ENCODE results near the gene CCS. TPM values are rescaled to one million over a fixed set of nuclear protein-coding genes. Genes with fewer than 3 reads are reported as not detected.
A peak's percentile ranks its signal among the peaks of the same experiment; 100 is the strongest.
"Not testable (repeated sequence)": the region's sequence is repeated elsewhere in the genome, so short reads cannot be mapped to it uniquely, and the experiment has no call there.

The CCS gene
- total RNA-seq, result 10 to 100 TPM; 22.6 to 54.2 (median 34.3) TPM
- long read RNA-seq, transcript CCS-205 (7 exons, 1,196 nt), result minor isoform, 5 of 25 reads
- long read RNA-seq, transcript CCS-208 (8 exons, 1,430 nt), result major isoform, 18 of 25 reads
- long read RNA-seq, partial matches to known transcripts, result 0 of 25 reads
- long read RNA-seq, other reads (novel, unspliced or antisense), result 1 of 25 reads

DNA sequence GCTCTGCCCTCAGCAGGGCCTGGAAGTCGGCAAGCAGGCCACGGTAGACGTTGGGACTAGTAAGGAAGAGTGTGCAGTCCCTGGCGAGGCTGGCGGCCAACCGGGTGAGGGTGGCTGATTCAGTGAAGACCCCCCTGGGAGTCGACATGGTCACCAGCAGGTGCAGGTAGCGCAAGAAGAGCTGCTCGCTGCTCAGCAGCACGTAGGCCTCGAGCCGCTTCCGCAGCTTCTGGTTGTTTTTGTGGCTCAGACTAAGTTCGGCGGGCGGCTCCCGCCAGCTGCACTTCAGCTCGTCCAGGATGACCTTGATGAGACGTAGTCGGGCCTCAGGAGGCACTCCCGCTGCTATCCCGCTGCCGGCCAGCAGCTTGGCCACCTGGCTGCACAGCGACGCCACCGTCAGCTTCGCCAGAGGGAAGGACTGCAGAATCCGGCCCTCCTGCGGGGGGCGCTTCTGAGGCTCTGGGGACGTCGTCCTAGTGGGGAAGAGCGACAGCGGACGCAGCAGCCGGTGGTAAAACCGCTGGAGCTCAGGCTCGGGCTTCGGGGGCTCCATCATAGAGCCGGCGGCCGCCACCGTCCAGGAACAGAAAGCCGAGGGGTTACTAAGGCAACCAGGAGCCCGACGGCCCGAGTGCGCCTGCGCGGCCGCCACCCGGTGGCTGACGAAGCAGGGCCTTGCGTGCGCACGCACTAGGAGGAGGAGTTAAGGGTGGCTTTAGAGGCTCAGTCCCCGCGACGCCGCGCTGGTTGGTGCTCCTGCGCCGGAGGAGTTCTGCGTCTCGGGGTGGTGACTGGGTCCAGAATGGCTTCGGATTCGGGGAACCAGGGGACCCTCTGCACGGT, at the start of gene CCS, which contains the start of gene CCDC87:
TSS of gene CCS (plus strand) at position 729 of the 846 bp plus-strand sequence. CDS start at position 806, 77 bp downstream.
TSS of gene CCDC87 (minus strand) at position 607 of the 846 bp plus-strand sequence. CDS start at position 559, 48 bp downstream.
- Histone ChIP-seq H3K4me3 (peak within 1 kb of the TSS; percentile 61 to 84 (median 71)), H3K9me3 (no peaks in the 10 kb centered on the region), H3K27me3 (no peaks in the 10 kb centered on the region), H3K27ac (peak within 1 kb of the TSS; percentile 66 to 90 (median 86)), H3K36me3 (no peaks in the 10 kb centered on the region), H3K4me1 (peaks cover 0 to 43% (median 2%) of the 10 kb centered on the region in 4 donors)
- TF ChIP-seq CTCF (IDR thresholded peaks at IDR 0.05), result peak; percentile 52 to 73 (median 58)
- peak; percentile 89 for TF ChIP-seq POLR2A (IDR thresholded peaks at IDR 0.05)
- intact Hi-C loops (cut with DNase I), result loop anchor here in 1 of 2 donors (5.0 kb wide), 1 partner anchor 85 kb away; the partner anchor contains the start of gene RBM4B
- ATAC-seq, result peak; percentile 92 to 95 (median 94)
- peak; percentile 99 for DNase-seq
- WGBS (ENCODE audit: insufficient coverage, low coverage, low lambda C conversion rate, missing lambda C conversion rate), result 0% methylated on average over 21 of the region's 68 CpGs

- no peak overlapping the region for H3K4me3 ChIP-seq
- intact Hi-C loops (cut with DNase I), result no loop called here
- WGBS (ENCODE audit: insufficient coverage, low coverage, low lambda C conversion rate, missing lambda C conversion rate), result 76% methylated on average over 5 of the region's 26 CpGs
- no peaks in the 10 kb centered on the region for H3K36me3 ChIP-seq
- no peaks in the 10 kb centered on the region for H3K27me3 ChIP-seq
- peak; percentile 17 to 33 (median 22) for TF ChIP-seq CTCF (IDR thresholded peaks at IDR 0.05)
- no peak for TF ChIP-seq POLR2A (IDR thresholded peaks at IDR 0.05)
- no peak overlapping the region for H3K27ac ChIP-seq
- H3K4me1 ChIP-seq, result peaks cover 0 to 10% (median 0%) of the 10 kb centered on the region in 4 donors
- ATAC-seq (peak in 3 of 4 donors; percentile 1 to 6 (median 3)), DNase-seq (peak in 2 of 3 donors; percentile 60 to 65)
- H3K9me3 ChIP-seq, result no peaks in the 10 kb centered on the region
These were observed 49.5 kb upstream of the CCS start for GRCh38 chr11:66543263-66544107.

DNA sequence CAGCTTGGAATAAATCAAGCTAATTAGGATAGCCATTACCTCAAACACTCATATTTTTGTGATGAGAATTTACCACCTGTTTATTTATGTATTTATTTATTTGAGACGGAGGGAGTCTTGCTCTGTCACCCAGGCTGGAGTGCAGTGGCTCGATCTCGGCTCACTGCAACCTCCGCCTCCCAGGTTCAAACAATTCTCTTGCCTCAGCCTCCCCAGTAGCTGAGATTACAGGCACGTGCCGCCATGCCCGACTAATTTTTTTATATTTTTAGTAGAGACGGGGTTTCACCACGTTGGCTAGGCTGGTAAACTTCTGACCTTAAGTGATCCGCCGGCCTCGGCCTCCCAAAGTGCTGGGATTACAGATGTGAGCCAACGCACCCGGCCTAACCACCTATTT, 48.0 kb upstream of the CCS start:
- ATAC-seq; DNase-seq; H3K27ac ChIP-seq; H3K9me3 ChIP-seq; H3K36me3 ChIP-seq; H3K4me1 ChIP-seq; H3K27me3 ChIP-seq; intact Hi-C loops (cut with DNase I): not testable (repeated sequence)
- 71% methylated on average over 14 of the region's 14 CpGs for WGBS (ENCODE audit: insufficient coverage, low coverage, low lambda C conversion rate, missing lambda C conversion rate)
- peak overlapping the region; percentile 87 to 93 (median 88) for H3K4me3 ChIP-seq

- Histone ChIP-seq H3K4me3 (peak within 1 kb of the TSS; percentile 87 to 93 (median 88)), H3K27me3 (no peaks in the 10 kb centered on the region), H3K36me3 (no peaks in the 10 kb centered on the region), H3K4me1 (peaks cover 0 to 10% (median 0%) of the 10 kb centered on the region in 4 donors), H3K27ac (peak within 1 kb of the TSS in 2 of 3 donors; percentile 10 to 50), H3K9me3 (no peaks in the 10 kb centered on the region)
- peak; percentile 97 to 98 (median 98) for ATAC-seq
- no peak for TF ChIP-seq CTCF (IDR thresholded peaks at IDR 0.05)
- peak; percentile 85 for TF ChIP-seq POLR2A (IDR thresholded peaks at IDR 0.05)
- intact Hi-C loops (cut with DNase I), result no loop called here
- DNase-seq, result peak; percentile 98 to 99 (median 98)
- WGBS (ENCODE audit: insufficient coverage, low coverage, low lambda C conversion rate, missing lambda C conversion rate), result 2% methylated on average over 13 of the region's 71 CpGs
These were observed 47.2 kb upstream of the CCS start, which contains the start of gene ZDHHC24 for GRCh38 chr11:66545701-66546367. TSS of gene ZDHHC24 (minus strand) at chr11:66546048. CDS start at chr11:66546003, 45 bp downstream.

Data from right lobe of liver (tissue), 6 donors.